K562 (cell line): ENCODE data around the gene ALDOB. TPM values are rescaled to one million over a fixed set of nuclear protein-coding genes. Genes with fewer than 3 reads are reported as not detected.

Source experiments
- CBX2 ChIP-seq: fragments of 200-600 bp; sonication (generic); IDR thresholded peaks from one replicate; pipeline ENCODE4 v1.6.1; 2012; ENCODE audit warnings: mild to moderate bottlenecking, low read length, inconsistent platforms; ENCODE audit not compliant: insufficient read depth, poor library complexity, severe bottlenecking
- DNMT1 ChIP-seq: fragments of 450-650 bp; IDR thresholded peaks from 2 replicates; pipeline ENCODE4 v1.6.1; 2016; ENCODE audit warnings: antibody characterized with exemption, mild to moderate bottlenecking
- HDAC8 ChIP-seq: fragments of 450-650 bp; IDR thresholded peaks from 2 replicates; pipeline ENCODE4 v1.6.1; 2016; ENCODE audit warnings: mild to moderate bottlenecking, missing genetic modification characterization, moderate library complexity, missing compliant biosample characterization
- IFI16 ChIP-seq: fragments of 250-450 bp; sonication (Bioruptor Pico); IDR thresholded peaks from 2 replicates; pipeline ENCODE4 v2.1.2; 2022; ENCODE audit warnings: mild to moderate bottlenecking, inconsistent platforms
- PRPF4 ChIP-seq: fragments of 200-400 bp; formaldehyde crosslinking; IDR thresholded peaks from one replicate; pipeline ENCODE4 v1.6.1; 2017; ENCODE audit warnings: low read length, low read depth, mild to moderate bottlenecking; ENCODE audit not compliant: insufficient read depth, poor library complexity, severe bottlenecking
- STAT6 ChIP-seq: sonication (generic); formaldehyde crosslinking; IDR thresholded peaks from 2 replicates; pipeline ENCODE4 v1.8.1; 2023; ENCODE audit warnings: mild to moderate bottlenecking, missing genetic modification reagents
- U2AF2 ChIP-seq: fragments of 200-400 bp; formaldehyde crosslinking; optimal IDR thresholded peaks from 2 replicates; pipeline ENCODE3; 2017; ENCODE audit warnings: low read depth, mild to moderate bottlenecking, low read length
- USF1 ChIP-seq: sonication (generic); formaldehyde crosslinking; IDR thresholded peaks from 2 replicates; pipeline ENCODE4 v1.9.0; 2022; ENCODE audit warnings: mild to moderate bottlenecking, missing genetic modification reagents
- ZNF398 ChIP-seq: fragments of 250-450 bp; sonication (Bioruptor Pico); IDR thresholded peaks from 2 replicates; pipeline ENCODE4 v1.8.0; 2021; ENCODE audit warnings: moderate library complexity, mild to moderate bottlenecking, inconsistent platforms
- polyA plus RNA-seq, 8 experiments: library from polyadenylated mRNA; depleted of rRNA in 4 of 8; stranded (reverse) in 5 of 8; unstranded in 3 of 8; fragments of >200 nt; fragmentation: Nextera tagmentation in 2 of 8; fragmentation: Illumina TruSeq in 1 of 8; extraction: Ambion mirVana in 2 of 8; extraction: Trizol in 1 of 8; gene quantifications; 2 replicates each; pipeline versions ENCODE4 v1.2.1 to v1.2.3, GENCODE V29; 2011 to 2014; ENCODE audit warnings: inconsistent platforms in 1 of 8, missing spikeins in 1 of 8
- total RNA-seq, 7 experiments: library from RNA; depleted of rRNA in 6 of 7; stranded (reverse); fragments of >200 nt in 6 of 7; fragmentation: Illumina TruSeq in 2 of 7; extraction: Trizol in 2 of 7; gene quantifications; 2 replicates each; pipeline versions ENCODE4 v1.2.1 to v1.2.3, GENCODE V29; 2011 to 2021; ENCODE audit warnings: low replicate concordance in 1 of 7
- TF ChIP-seq, protein P1 (sequence below): fragments of 450-650 bp; IDR thresholded peaks from 2 replicates; pipeline ENCODE4 v1.6.1; 2017; ENCODE audit warnings: antibody characterized with exemption, mild to moderate bottlenecking
- TF ChIP-seq, protein P2 (sequence below): sonication (generic); IDR thresholded peaks from 2 replicates; pipeline ENCODE4 v1.6.1; 2016
- TF ChIP-seq, protein P3 (sequence below): sonication (generic); formaldehyde crosslinking; IDR thresholded peaks from 2 replicates; pipeline ENCODE4 v1.8.1; 2023; ENCODE audit warnings: mild to moderate bottlenecking, missing genetic modification reagents

Gene ALDOB
- total and polyA plus RNA-seq, 9 of the 15 experiments (the other 6 are each of a cell fraction or from before 2014, with no cell fraction given), result 0.80 TPM; not detected in 8

DNA sequence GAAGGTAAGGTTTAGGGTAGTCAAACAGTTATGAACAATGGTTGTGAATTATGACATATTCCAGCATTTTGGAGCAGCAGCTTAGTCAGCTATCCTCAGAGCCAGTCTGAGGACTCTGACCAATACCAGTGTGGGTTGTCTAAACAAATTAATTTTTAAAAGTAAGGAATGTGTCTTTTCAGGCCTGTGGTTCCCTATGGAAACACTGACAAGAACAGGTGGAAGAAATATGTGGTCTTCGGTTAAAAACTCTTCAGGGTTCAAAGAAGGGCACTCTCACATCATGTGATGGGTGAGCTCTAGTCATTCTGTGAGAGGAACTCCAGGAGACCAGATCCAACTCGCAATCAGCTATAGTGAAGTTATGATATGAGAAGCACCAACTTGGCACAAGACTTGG lies 33.5 kb upstream of the ALDOB start (continued):
- TF ChIP-seq HDAC8 (no peak), U2AF2 (no peak), PRPF4 (no peak), IFI16 (CRISPR knock-in tag) (no peak), STAT6 (CRISPR knock-in tag) (no peak), USF1 (CRISPR knock-in tag) (no peak), DNMT1 (no peak), CBX2 (no peak), ZNF398 (no peak)
- TF ChIP-seq, protein P1, sequence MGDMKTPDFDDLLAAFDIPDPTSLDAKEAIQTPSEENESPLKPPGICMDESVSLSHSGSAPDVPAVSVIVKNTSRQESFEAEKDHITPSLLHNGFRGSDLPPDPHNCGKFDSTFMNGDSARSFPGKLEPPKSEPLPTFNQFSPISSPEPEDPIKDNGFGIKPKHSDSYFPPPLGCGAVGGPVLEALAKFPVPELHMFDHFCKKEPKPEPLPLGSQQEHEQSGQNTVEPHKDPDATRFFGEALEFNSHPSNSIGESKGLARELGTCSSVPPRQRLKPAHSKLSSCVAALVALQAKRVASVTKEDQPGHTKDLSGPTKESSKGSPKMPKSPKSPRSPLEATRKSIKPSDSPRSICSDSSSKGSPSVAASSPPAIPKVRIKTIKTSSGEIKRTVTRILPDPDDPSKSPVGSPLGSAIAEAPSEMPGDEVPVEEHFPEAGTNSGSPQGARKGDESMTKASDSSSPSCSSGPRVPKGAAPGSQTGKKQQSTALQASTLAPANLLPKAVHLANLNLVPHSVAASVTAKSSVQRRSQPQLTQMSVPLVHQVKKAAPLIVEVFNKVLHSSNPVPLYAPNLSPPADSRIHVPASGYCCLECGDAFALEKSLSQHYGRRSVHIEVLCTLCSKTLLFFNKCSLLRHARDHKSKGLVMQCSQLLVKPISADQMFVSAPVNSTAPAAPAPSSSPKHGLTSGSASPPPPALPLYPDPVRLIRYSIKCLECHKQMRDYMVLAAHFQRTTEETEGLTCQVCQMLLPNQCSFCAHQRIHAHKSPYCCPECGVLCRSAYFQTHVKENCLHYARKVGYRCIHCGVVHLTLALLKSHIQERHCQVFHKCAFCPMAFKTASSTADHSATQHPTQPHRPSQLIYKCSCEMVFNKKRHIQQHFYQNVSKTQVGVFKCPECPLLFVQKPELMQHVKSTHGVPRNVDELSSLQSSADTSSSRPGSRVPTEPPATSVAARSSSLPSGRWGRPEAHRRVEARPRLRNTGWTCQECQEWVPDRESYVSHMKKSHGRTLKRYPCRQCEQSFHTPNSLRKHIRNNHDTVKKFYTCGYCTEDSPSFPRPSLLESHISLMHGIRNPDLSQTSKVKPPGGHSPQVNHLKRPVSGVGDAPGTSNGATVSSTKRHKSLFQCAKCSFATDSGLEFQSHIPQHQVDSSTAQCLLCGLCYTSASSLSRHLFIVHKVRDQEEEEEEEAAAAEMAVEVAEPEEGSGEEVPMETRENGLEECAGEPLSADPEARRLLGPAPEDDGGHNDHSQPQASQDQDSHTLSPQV, result no peak
- TF ChIP-seq, protein P2, sequence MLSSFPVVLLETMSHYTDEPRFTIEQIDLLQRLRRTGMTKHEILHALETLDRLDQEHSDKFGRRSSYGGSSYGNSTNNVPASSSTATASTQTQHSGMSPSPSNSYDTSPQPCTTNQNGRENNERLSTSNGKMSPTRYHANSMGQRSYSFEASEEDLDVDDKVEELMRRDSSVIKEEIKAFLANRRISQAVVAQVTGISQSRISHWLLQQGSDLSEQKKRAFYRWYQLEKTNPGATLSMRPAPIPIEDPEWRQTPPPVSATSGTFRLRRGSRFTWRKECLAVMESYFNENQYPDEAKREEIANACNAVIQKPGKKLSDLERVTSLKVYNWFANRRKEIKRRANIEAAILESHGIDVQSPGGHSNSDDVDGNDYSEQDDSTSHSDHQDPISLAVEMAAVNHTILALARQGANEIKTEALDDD, result no peak
- TF ChIP-seq, protein P3, sequence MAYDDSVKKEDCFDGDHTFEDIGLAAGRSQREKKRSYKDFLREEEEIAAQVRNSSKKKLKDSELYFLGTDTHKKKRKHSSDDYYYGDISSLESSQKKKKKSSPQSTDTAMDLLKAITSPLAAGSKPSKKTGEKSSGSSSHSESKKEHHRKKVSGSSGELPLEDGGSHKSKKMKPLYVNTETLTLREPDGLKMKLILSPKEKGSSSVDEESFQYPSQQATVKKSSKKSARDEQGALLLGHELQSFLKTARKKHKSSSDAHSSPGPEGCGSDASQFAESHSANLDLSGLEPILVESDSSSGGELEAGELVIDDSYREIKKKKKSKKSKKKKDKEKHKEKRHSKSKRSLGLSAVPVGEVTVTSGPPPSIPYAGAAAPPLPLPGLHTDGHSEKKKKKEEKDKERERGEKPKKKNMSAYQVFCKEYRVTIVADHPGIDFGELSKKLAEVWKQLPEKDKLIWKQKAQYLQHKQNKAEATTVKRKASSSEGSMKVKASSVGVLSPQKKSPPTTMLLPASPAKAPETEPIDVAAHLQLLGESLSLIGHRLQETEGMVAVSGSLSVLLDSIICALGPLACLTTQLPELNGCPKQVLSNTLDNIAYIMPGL (CRISPR knock-in tag), result no peak
